Panc1 (cell line): ENCODE data around the gene OR5I1. TPM values are rescaled to one million over a fixed set of nuclear protein-coding genes. Genes with fewer than 3 reads are reported as not detected.

Experiments used
- ATAC-seq: fragments of 200-7000 bp; cut with Tn5 transposase; 2 replicates; pipeline ENCODE4 v1.9.1; 2020; ENCODE audit warnings: mild to moderate bottlenecking, moderate library complexity
- Bru-seq: library from RNA; stranded (reverse); fragments of 400-500 nt; gene quantifications from one replicate; lab custom pipeline; 2021; lab: Mats Ljungman, UMichigan
- BruChase-seq, 2 experiments: library from RNA; stranded (reverse); fragments of 400-500 nt; gene quantifications; one replicate each; lab custom pipeline; 2021; lab: Mats Ljungman, UMichigan
- BruUV-seq: library from RNA; stranded (reverse); fragments of 400-500 nt; replicated peaks from 2 replicates; lab custom pipeline; 2021; lab: Mats Ljungman, UMichigan
- CTCF ChIA-PET: fragments of 300-600 bp; sonication (Branson Sonifier 250); formaldehyde crosslinking; loops from one replicate; lab custom pipeline; 2022; ENCODE audit warnings: antibody characterized with exemption; lab: Charles Lee
- POLR2A ChIA-PET: fragments of 300-600 bp; sonication (Branson Sonifier 250); formaldehyde crosslinking; loops from one replicate; lab custom pipeline; 2022; ENCODE audit warnings: antibody characterized with exemption; lab: Charles Lee
- DNase-seq: peaks from one replicate; pipeline ENCODE4 v3.0.0-alpha.2; 2010; ENCODE audit warnings: low read depth, low spot score
- H3K27ac ChIP-seq: 2 replicates; pipeline ENCODE4 v1.5.1; 2011; ENCODE audit warnings: mild to moderate bottlenecking, low read length, inconsistent platforms
- H3K27me3 ChIP-seq: fragments of 200-500 bp; sonication (Bioruptor generic); 2 replicates; pipeline ENCODE4 v1.6.0; 2014; ENCODE audit warnings: low read length, inconsistent platforms; ENCODE audit not compliant: control insufficient read depth, insufficient read depth
- H3K36me3 ChIP-seq: fragments of 200-500 bp; sonication (Bioruptor generic); 2 replicates; pipeline ENCODE4 v1.5.1; 2014; ENCODE audit warnings: inconsistent platforms, mild to moderate bottlenecking, low read length, moderate library complexity; ENCODE audit not compliant: control insufficient read depth, insufficient read depth
- H3K4me1 ChIP-seq: 2 replicates; pipeline ENCODE4 v1.5.1; 2011; ENCODE audit warnings: inconsistent platforms, mild to moderate bottlenecking, low read length, moderate library complexity; ENCODE audit not compliant: control insufficient read depth, insufficient read depth
- H3K4me3 ChIP-seq, 2 experiments: 2 replicates each; pipeline ENCODE4 v1.5.1; 2011 to 2012; ENCODE audit warnings: low read depth in 2 of 2, low read length in 2 of 2, mild to moderate bottlenecking in 2 of 2, inconsistent platforms in 1 of 2, moderate library complexity in 1 of 2
- H3K9me3 ChIP-seq: fragments of 200-500 bp; sonication (Bioruptor generic); 2 replicates; pipeline ENCODE4 v1.5.1; 2014; ENCODE audit warnings: low read depth, mild to moderate bottlenecking, inconsistent platforms, low read length, moderate library complexity; ENCODE audit not compliant: control insufficient read depth, insufficient read depth
- POLR2AphosphoS5 ChIP-seq: IDR thresholded peaks from 2 replicates; pipeline ENCODE4 v1.6.1; 2012; ENCODE audit warnings: mild to moderate bottlenecking, low read depth, low read length, moderate library complexity
- TCF7L2 ChIP-seq: IDR thresholded peaks from 2 replicates; pipeline ENCODE4 v1.6.1; 2011; ENCODE audit warnings: mild to moderate bottlenecking, low read depth, low read length, inconsistent platforms
- in situ Hi-C: cut with HindIII; loops from 2 replicates; pipeline ENCODE4 v1.10.0; 2016; ENCODE audit warnings: low sequenced_read_pairs, low pct_unique_long_range_greater_than_20kb
- intact Hi-C: fragments of 100-400 bp; cut with micrococcal nuclease; formaldehyde crosslinking; loops from one replicate; pipeline ENCODE4 v1.10.0; 2022; ENCODE audit not compliant: unreplicated experiment
- long read RNA-seq: library from polyadenylated mRNA; unstranded; transcript quantifications from one replicate; pipeline ENCODE4 v2.0.0, GENCODE V29; 2021; ENCODE audit not compliant: unreplicated experiment
- polyA plus RNA-seq: library from polyadenylated mRNA; unstranded; fragments of >200 nt; gene quantifications from one replicate; pipeline ENCODE4 v1.2.1, GENCODE V29; 2012; ENCODE audit warnings: missing spikeins; ENCODE audit not compliant: insufficient read length
- total RNA-seq: library from RNA; stranded (reverse); gene quantifications from one replicate; pipeline ENCODE4 v1.2.1, GENCODE V29; 2021; ENCODE audit not compliant: unreplicated experiment
- TF ChIP-seq, protein P1 (sequence below): fragments of 450-650 bp; IDR thresholded peaks from 2 replicates; pipeline ENCODE4 v1.5.1; 2017; ENCODE audit warnings: mild to moderate bottlenecking
- TF ChIP-seq, protein P2 (sequence below), 2 experiments: IDR thresholded peaks; 2 replicates each; pipeline ENCODE4 v1.6.1; 2011 to 2012; ENCODE audit warnings: low read depth in 2 of 2, control low read depth in 1 of 2, low read length in 1 of 2, mild to moderate bottlenecking in 1 of 2, moderate library complexity in 1 of 2; ENCODE audit not compliant: insufficient read depth in 1 of 2

The OR5I1 gene
- not detected for total RNA-seq
- not detected for polyA plus RNA-seq
- Bru-seq, nascent RNA: not detected
- BruChase-seq, experiment 1, labeled RNA remaining after a 2-hour chase: not detected
- not detected for BruChase-seq, experiment 2, labeled RNA remaining after a 6-hour chase
- long read RNA-seq: 0 reads

DNA sequence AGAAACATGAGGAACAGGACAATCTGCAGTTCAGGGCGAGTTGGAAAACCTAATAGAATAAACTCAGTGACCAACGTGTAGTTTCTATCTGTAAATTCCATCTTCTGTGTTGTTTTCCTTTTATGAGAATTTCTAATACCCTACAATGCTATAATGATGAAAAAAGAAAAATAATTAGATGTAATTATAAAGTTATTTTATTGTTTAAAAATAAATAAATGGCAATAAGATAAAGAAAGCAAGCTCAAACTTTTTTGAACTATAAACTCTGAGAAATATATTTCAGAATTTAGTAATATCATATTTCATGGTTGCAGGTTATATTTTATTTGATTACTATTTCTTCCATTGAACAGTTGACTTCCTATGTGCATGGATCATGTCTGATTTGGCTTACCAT lies at the start of gene OR5I1:
OR5I1 (minus strand) TSS at position 101 of the 400 bp plus-strand sequence; CDS start at position 101, 0 bp downstream.
- Histone ChIP-seq H3K4me3 (no peak within 1 kb of the TSS), H3K9me3 (no peaks in the 10 kb centered on the region), H3K27me3 (no peaks in the 10 kb centered on the region), H3K4me1 (no peaks in the 10 kb centered on the region), H3K36me3 (no peaks in the 10 kb centered on the region), H3K27ac (no peak within 1 kb of the TSS)
- BruUV-seq: no TSS peak
- intact Hi-C loops: no loop called here
- ChIA-PET CTCF (no interaction called here), POLR2A (no interaction called here)
- in situ Hi-C loops: no loop called here
- DNase-seq (no peak), ATAC-seq (no peak)
- TF ChIP-seq, protein P1, sequence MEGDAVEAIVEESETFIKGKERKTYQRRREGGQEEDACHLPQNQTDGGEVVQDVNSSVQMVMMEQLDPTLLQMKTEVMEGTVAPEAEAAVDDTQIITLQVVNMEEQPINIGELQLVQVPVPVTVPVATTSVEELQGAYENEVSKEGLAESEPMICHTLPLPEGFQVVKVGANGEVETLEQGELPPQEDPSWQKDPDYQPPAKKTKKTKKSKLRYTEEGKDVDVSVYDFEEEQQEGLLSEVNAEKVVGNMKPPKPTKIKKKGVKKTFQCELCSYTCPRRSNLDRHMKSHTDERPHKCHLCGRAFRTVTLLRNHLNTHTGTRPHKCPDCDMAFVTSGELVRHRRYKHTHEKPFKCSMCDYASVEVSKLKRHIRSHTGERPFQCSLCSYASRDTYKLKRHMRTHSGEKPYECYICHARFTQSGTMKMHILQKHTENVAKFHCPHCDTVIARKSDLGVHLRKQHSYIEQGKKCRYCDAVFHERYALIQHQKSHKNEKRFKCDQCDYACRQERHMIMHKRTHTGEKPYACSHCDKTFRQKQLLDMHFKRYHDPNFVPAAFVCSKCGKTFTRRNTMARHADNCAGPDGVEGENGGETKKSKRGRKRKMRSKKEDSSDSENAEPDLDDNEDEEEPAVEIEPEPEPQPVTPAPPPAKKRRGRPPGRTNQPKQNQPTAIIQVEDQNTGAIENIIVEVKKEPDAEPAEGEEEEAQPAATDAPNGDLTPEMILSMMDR: no peak
- TF ChIP-seq TCF7L2: no peak
- no peak for TF ChIP-seq POLR2AphosphoS5

DNA sequence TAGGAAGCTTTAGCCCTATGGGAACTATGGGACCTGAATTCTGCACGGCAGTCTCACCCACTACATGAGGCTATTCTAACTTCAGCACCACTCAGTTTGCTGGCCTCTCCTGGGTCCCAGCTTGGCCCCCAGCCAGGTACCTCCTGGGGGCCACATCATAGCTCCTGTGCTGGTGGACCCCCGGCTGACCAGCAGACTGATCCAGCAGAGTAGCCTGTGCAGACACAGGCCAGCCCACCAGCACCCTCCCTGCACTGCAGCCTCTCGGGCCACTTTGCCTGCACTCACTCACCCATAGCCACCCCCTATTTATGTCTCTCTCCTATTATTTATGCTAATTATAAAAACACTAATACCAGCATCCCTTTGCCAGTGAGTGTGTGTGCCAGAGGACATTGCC lies 34.7 kb upstream of the OR5I1 start:
- TF ChIP-seq, protein P1: no peak
- TF ChIP-seq, protein P2, sequence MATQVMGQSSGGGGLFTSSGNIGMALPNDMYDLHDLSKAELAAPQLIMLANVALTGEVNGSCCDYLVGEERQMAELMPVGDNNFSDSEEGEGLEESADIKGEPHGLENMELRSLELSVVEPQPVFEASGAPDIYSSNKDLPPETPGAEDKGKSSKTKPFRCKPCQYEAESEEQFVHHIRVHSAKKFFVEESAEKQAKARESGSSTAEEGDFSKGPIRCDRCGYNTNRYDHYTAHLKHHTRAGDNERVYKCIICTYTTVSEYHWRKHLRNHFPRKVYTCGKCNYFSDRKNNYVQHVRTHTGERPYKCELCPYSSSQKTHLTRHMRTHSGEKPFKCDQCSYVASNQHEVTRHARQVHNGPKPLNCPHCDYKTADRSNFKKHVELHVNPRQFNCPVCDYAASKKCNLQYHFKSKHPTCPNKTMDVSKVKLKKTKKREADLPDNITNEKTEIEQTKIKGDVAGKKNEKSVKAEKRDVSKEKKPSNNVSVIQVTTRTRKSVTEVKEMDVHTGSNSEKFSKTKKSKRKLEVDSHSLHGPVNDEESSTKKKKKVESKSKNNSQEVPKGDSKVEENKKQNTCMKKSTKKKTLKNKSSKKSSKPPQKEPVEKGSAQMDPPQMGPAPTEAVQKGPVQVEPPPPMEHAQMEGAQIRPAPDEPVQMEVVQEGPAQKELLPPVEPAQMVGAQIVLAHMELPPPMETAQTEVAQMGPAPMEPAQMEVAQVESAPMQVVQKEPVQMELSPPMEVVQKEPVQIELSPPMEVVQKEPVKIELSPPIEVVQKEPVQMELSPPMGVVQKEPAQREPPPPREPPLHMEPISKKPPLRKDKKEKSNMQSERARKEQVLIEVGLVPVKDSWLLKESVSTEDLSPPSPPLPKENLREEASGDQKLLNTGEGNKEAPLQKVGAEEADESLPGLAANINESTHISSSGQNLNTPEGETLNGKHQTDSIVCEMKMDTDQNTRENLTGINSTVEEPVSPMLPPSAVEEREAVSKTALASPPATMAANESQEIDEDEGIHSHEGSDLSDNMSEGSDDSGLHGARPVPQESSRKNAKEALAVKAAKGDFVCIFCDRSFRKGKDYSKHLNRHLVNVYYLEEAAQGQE (IDR thresholded peaks at IDR 0.05; ENCODE audit: insufficient read depth in 1 of 2, low read depth in 2 of 2, low read length in 1 of 2): no peak
- no peaks in the 10 kb centered on the region for H3K36me3 ChIP-seq
- POLR2A ChIA-PET: no interaction called here
- in situ Hi-C loops: no loop called here
- no peaks in the 10 kb centered on the region for H3K27me3 ChIP-seq
- ATAC-seq (no peak), DNase-seq (no peak)
- intact Hi-C loops: no loop called here
- H3K27ac ChIP-seq: no peak overlapping the region
- no TSS peak for BruUV-seq
- CTCF ChIA-PET: no interaction called here
- H3K4me3 ChIP-seq: no peak overlapping the region
- H3K9me3 ChIP-seq: no peaks in the 10 kb centered on the region
- H3K4me1 ChIP-seq: no peaks in the 10 kb centered on the region
